ENCODE results near the gene QSOX1. TPM values are rescaled to one million over a fixed set of nuclear protein-coding genes. Genes with fewer than 3 reads are reported as not detected.

Gene QSOX1
- total and polyA plus RNA-seq, 9 of the 15 experiments (the other 6 are each of a cell fraction or from before 2014, with no cell fraction given) = 4.0 to 53.1 (median 15.0) TPM

DNA sequence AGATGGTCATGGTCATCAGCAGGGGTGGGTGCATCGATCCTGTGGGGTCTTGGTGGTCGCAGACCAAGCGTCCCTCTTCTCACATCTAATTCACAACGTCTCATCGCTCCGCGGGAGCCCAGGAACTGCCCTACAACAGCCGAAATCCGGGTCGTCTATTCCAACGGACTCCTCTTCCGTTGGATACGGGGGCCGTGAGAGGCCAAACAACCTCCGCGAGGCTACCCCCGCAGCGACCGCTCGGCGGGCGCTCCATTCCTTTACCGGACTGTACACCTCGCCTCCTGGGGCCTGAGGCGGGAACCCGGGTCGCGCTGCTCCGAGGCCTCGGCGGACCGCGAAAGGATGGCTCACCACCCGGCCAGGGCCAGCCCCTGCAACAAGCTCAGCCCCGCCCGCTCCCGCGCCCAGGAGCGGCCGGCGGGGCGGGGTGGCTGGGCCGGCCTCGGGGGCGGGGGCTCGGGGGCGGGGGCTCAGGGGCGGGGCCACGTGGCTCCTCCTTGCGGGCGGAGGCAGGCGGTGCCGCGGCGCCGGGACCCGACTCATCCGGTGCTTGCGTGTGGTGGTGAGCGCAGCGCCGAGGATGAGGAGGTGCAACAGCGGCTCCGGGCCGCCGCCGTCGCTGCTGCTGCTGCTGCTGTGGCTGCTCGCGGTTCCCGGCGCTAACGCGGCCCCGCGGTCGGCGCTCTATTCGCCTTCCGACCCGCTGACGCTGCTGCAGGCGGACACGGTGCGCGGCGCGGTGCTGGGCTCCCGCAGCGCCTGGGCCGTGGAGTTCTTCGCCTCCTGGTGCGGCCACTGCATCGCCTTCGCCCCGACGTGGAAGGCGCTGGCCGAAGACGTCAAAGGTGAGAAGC lies at the start of gene QSOX1 (continued):
- TF ChIP-seq SIN3A (IDR thresholded peaks at IDR 0.05; ENCODE audit: borderline replicate concordance in 2 of 2, control insufficient read depth in 1 of 2, low read depth in 2 of 2, low read length in 2 of 2) (peak in 1 of 2 experiments; percentile 10; a peak in 1 of 4 replicates), SREBF1 (IDR thresholded peaks at IDR 0.05; ENCODE audit: borderline replicate concordance, low read depth, low read length) (0 out of 2 replicates have a peak, but pooled peaks have one; percentile 58), POLR2A (conservative IDR thresholded peaks at IDR 0.05) (peak; percentile 85), HDAC8 (tag; IDR thresholded peaks at IDR 0.05) (no peak), ARNT (IDR thresholded peaks at IDR 0.05) (peak in 1 of 2 experiments; percentile 48; a peak in 1 of 4 replicates), PRMT5 (CRISPR knock-in tag; IDR thresholded peaks at IDR 0.05) (no peak), RNF2 (IDR thresholded peaks at IDR 0.05) (peak; percentile 54; the same call in 1 of the 2 replicates), CEBPG (CRISPR knock-in tag; IDR thresholded peaks at IDR 0.05) (no peak), CEBPG (tag; conservative IDR thresholded peaks at IDR 0.05 in 1 of 2, IDR thresholded peaks at IDR 0.05 in 1 of 2) (no peak), JUND (IDR thresholded peaks at IDR 0.05; ENCODE audit: borderline replicate concordance, low read depth, low read length) (0 out of 2 replicates have a peak, but pooled peaks have one; percentile 23), JUND (tag; IDR thresholded peaks at IDR 0.05; ENCODE audit: borderline replicate concordance, low read depth, low read length) (no peak; the same call in 2 of the 3 replicates), ZFPM2 (CRISPR knock-in tag; IDR thresholded peaks at IDR 0.05) (no peak), SMC3 (conservative IDR thresholded peaks at IDR 0.05; ENCODE audit: insufficient read depth, low read depth, low read length) (0 out of 2 replicates have a peak, but pooled peaks have one; percentile 13), MTA3 (IDR thresholded peaks at IDR 0.05; ENCODE audit: borderline replicate concordance) (peak; percentile 100), TCF3 (CRISPR knock-in tag; IDR thresholded peaks at IDR 0.05) (0 out of 2 replicates have a peak, but pooled peaks have one; percentile 10), XRCC5 (IDR thresholded peaks at IDR 0.05; ENCODE audit: low read depth, low read length) (no peak; the same call in 1 of the 2 replicates), NFATC3 (IDR thresholded peaks at IDR 0.05) (no peak), TAF7 (tag; IDR thresholded peaks at IDR 0.05) (no peak), BHLHE40 (IDR thresholded peaks at IDR 0.05; ENCODE audit: low read length) (0 out of 2 replicates have a peak, but pooled peaks have one; percentile 10), SMARCA5 (IDR thresholded peaks at IDR 0.05) (no peak), FOXJ3 (CRISPR knock-in tag; IDR thresholded peaks at IDR 0.05) (0 out of 2 replicates have a peak, but pooled peaks have one; percentile 27), ZNF79 (CRISPR knock-in tag; IDR thresholded peaks at IDR 0.05; ENCODE audit: low read depth) (no peak), ETV5 (CRISPR knock-in tag; IDR thresholded peaks at IDR 0.05; ENCODE audit: low read depth) (0 out of 2 replicates have a peak, but pooled peaks have one; percentile 34)
- TF ChIP-seq, protein P1, sequence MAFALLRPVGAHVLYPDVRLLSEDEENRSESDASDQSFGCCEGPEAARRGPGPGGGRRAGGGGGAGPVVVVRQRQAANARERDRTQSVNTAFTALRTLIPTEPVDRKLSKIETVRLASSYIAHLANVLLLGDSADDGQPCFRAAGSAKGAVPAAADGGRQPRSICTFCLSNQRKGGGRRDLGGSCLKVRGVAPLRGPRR (CRISPR knock-in tag; IDR thresholded peaks at IDR 0.05) = no peak
- TF ChIP-seq, protein P2, sequence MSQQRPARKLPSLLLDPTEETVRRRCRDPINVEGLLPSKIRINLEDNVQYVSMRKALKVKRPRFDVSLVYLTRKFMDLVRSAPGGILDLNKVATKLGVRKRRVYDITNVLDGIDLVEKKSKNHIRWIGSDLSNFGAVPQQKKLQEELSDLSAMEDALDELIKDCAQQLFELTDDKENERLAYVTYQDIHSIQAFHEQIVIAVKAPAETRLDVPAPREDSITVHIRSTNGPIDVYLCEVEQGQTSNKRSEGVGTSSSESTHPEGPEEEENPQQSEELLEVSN (IDR thresholded peaks at IDR 0.05; ENCODE audit: borderline replicate concordance in 1 of 2, extremely low read depth in 1 of 2, insufficient read depth in 1 of 2, insufficient read length in 1 of 2, low read depth in 1 of 2, low read length in 1 of 2, poor library complexity in 1 of 2, severe bottlenecking in 1 of 2) = peak; percentile 33 to 78
- TF ChIP-seq, protein P3, sequence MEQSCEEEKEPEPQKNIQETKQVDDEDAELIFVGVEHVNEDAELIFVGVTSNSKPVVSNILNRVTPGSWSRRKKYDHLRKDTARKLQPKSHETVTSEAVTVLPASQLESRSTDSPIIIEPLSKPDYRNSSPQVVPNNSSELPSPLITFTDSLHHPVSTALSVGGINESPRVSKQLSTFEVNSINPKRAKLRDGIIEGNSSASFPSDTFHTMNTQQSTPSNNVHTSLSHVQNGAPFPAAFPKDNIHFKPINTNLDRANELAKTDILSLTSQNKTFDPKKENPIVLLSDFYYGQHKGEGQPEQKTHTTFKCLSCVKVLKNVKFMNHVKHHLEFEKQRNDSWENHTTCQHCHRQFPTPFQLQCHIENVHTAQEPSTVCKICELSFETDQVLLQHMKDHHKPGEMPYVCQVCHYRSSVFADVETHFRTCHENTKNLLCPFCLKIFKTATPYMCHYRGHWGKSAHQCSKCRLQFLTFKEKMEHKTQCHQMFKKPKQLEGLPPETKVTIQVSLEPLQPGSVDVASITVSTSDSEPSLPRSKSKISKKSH (CRISPR knock-in tag; IDR thresholded peaks at IDR 0.05) = no peak

All from K562 (cell line).